IMR-90 (cell line): ENCODE results near the gene TOE1. TPM values are rescaled to one million over a fixed set of nuclear protein-coding genes. Genes with fewer than 3 reads are reported as not detected.

Source experiments
- ATAC-seq: fragments of 200-7000 bp; cut with Tn5 transposase; 2 replicates; pipeline ENCODE4 v1.9.1; 2020; ENCODE audit warnings: low read depth, mild to moderate bottlenecking, moderate library complexity
- BruUV-seq: library from RNA; stranded (reverse); fragments of 400-500 nt; replicated peaks from 2 replicates; lab custom pipeline; 2021; lab: Mats Ljungman, UMichigan
- CTCF ChIA-PET: fragments of 300-600 bp; formaldehyde crosslinking; extraction: SDS; loops from one replicate; lab custom pipeline; 2021; ENCODE audit warnings: antibody characterized with exemption; lab: Yijun Ruan, JAX
- POLR2A ChIA-PET: fragments of 300-600 bp; sonication (Branson Sonifier 250); formaldehyde crosslinking; loops from one replicate; lab custom pipeline; 2022; ENCODE audit warnings: antibody characterized with exemption; ENCODE audit not compliant: unreplicated experiment; lab: Charles Lee
- DNase-seq: peaks from one replicate; pipeline ENCODE4 v3.0.0; 2013
- H2AFZ ChIP-seq: replicated peaks from 2 replicates; pipeline ENCODE3; 2013; ENCODE audit warnings: low read length, mild to moderate bottlenecking; ENCODE audit not compliant: poor library complexity
- H2AK5ac ChIP-seq: 2 replicates; pipeline ENCODE4 v1.6.1; 2013; ENCODE audit warnings: low read depth, low read length, inconsistent platforms
- H2AK9ac ChIP-seq: replicated peaks from 2 replicates; pipeline ENCODE3; 2013; ENCODE audit warnings: mild to moderate bottlenecking, low read depth, low read length, moderate library complexity; ENCODE audit not compliant: poor library complexity
- H2BK120ac ChIP-seq: 2 replicates; pipeline ENCODE4 v1.6.1; 2013; ENCODE audit warnings: low read depth, low read length, inconsistent platforms
- H2BK15ac ChIP-seq: 3 replicates; pipeline ENCODE4 v1.6.1; 2013; ENCODE audit warnings: low read depth, low read length, inconsistent platforms
- H2BK20ac ChIP-seq: 2 replicates; pipeline ENCODE4 v1.6.1; 2013; ENCODE audit warnings: low read depth, mild to moderate bottlenecking, inconsistent platforms, low read length, moderate library complexity
- H2BK5ac ChIP-seq: 2 replicates; pipeline ENCODE4 v1.6.1; 2013; ENCODE audit warnings: mild to moderate bottlenecking, low read depth, low read length, inconsistent platforms; ENCODE audit not compliant: poor library complexity, severe bottlenecking
- H3K14ac ChIP-seq: replicated peaks from 2 replicates; pipeline ENCODE4 v1.6.1; 2013; ENCODE audit warnings: low read depth, low read length, inconsistent platforms
- H3K18ac ChIP-seq: 2 replicates; pipeline ENCODE4 v1.6.1; 2013; ENCODE audit warnings: low read depth, low read length, control low read depth
- H3K23ac ChIP-seq: 2 replicates; pipeline ENCODE4 v1.6.1; 2013; ENCODE audit warnings: low read depth, low read length, inconsistent platforms
- H3K27ac ChIP-seq: 2 replicates; pipeline ENCODE4 v1.5.1; 2013; ENCODE audit warnings: mild to moderate bottlenecking, control low read depth, low read length; ENCODE audit not compliant: insufficient read depth
- H3K27me3 ChIP-seq: 2 replicates; pipeline ENCODE4 v1.6.1; 2013; ENCODE audit warnings: low read length; ENCODE audit not compliant: control insufficient read depth, insufficient read depth
- H3K36me3 ChIP-seq: 2 replicates; pipeline ENCODE4 v1.6.1; 2013; ENCODE audit warnings: low read length, mixed read lengths; ENCODE audit not compliant: control insufficient read depth, insufficient read depth
- H3K4ac ChIP-seq: 2 replicates; pipeline ENCODE4 v1.6.1; 2013; ENCODE audit warnings: low read depth, low read length, inconsistent platforms
- H3K4me1 ChIP-seq: 2 replicates; pipeline ENCODE4 v1.6.1; 2013; ENCODE audit warnings: low read length, mixed read lengths; ENCODE audit not compliant: control insufficient read depth, insufficient read depth
- H3K4me2 ChIP-seq: 2 replicates; pipeline ENCODE4 v1.6.1; 2013; ENCODE audit warnings: low read depth, mild to moderate bottlenecking, control low read depth, low read length, moderate library complexity
- H3K4me3 ChIP-seq: 2 replicates; pipeline ENCODE4 v1.5.1; 2013; ENCODE audit warnings: low read depth, mild to moderate bottlenecking, control low read depth, low read length, moderate library complexity; ENCODE audit not compliant: insufficient read depth
- H3K56ac ChIP-seq: 2 replicates; pipeline ENCODE4 v1.6.1; 2013; ENCODE audit warnings: low read length, inconsistent platforms; ENCODE audit not compliant: insufficient read depth; ENCODE audit errors: extremely low read depth
- H3K79me1 ChIP-seq, 2 experiments: 2 replicates each; pipeline ENCODE4 v1.6.1; 2013; ENCODE audit warnings: low read length in 2 of 2, inconsistent platforms in 1 of 2, low read depth in 1 of 2
- H3K9ac ChIP-seq: 2 replicates; pipeline ENCODE4 v1.6.1; 2013; ENCODE audit warnings: low read depth, low read length, control low read depth
- H3K9me1 ChIP-seq: 2 replicates; pipeline ENCODE4 v1.6.1; 2013; ENCODE audit warnings: low read length, inconsistent platforms; ENCODE audit not compliant: insufficient read depth
- H3K9me3 ChIP-seq: 2 replicates; pipeline ENCODE4 v1.6.1; 2013; ENCODE audit warnings: low read length; ENCODE audit not compliant: control insufficient read depth, insufficient read depth
- H4K20me1 ChIP-seq: 2 replicates; pipeline ENCODE4 v1.6.1; 2013; ENCODE audit warnings: low read length, inconsistent platforms; ENCODE audit not compliant: insufficient read depth
- H4K5ac ChIP-seq: 2 replicates; pipeline ENCODE4 v1.6.1; 2013; ENCODE audit warnings: mild to moderate bottlenecking, low read depth, low read length, control low read depth
- H4K8ac ChIP-seq, 2 experiments: 2 replicates each; pipeline ENCODE4 v1.6.1; 2013; ENCODE audit warnings: low read depth in 2 of 2, low read length in 2 of 2, control low read depth in 1 of 2, inconsistent platforms in 1 of 2
- H4K91ac ChIP-seq: 2 replicates; pipeline ENCODE4 v1.6.1; 2013; ENCODE audit warnings: low read depth, low read length, inconsistent platforms; ENCODE audit not compliant: insufficient read depth
- CEBPB ChIP-seq: IDR thresholded peaks from 2 replicates; pipeline ENCODE4 v1.6.1; 2012; ENCODE audit warnings: low read depth, low read length, improper control_type of control experiment
- CTCF ChIP-seq: conservative IDR thresholded peaks from 2 replicates; pipeline ENCODE4 v1.5.1; 2012; ENCODE audit warnings: mild to moderate bottlenecking, low read depth, low read length, improper control_type of control experiment
- MAFK ChIP-seq: IDR thresholded peaks from 2 replicates; pipeline ENCODE4 v1.6.1; 2012; ENCODE audit warnings: low read depth, low read length, improper control_type of control experiment
- MAZ ChIP-seq: IDR thresholded peaks from 2 replicates; pipeline ENCODE4 v1.6.1; 2012; ENCODE audit warnings: low read depth, mild to moderate bottlenecking, low read length, improper control_type of control experiment, moderate library complexity, borderline replicate concordance
- MXI1 ChIP-seq: IDR thresholded peaks from 2 replicates; pipeline ENCODE4 v1.6.1; 2012; ENCODE audit warnings: low read depth, mild to moderate bottlenecking, low read length, moderate library complexity, borderline replicate concordance
- POLR2A ChIP-seq: IDR thresholded peaks from 2 replicates; pipeline ENCODE4 v1.6.1; 2012; ENCODE audit warnings: mild to moderate bottlenecking, low read depth, low read length
- USF2 ChIP-seq: fragments of 150-350 bp; IDR thresholded peaks from 2 replicates; pipeline ENCODE4 v1.6.1; 2017; ENCODE audit warnings: mild to moderate bottlenecking, antibody characterized with exemption, low read length, low read depth
- WGBS, 2 experiments: methylation state at CpG; one replicate each; pipeline versions ENCODE4 v1.1.5 to v1.1.7; 2013; ENCODE audit warnings: missing lambda C conversion rate in 2 of 2; ENCODE audit not compliant: insufficient read length in 1 of 2; ENCODE audit errors: extremely low coverage in 2 of 2; 5-methylcytosine and 5-hydroxymethylcytosine counted together
- dilution Hi-C: fragments of 300-500 bp; cut with HindIII; formaldehyde crosslinking; loops from one replicate; pipeline ENCODE4 v1.14.3; 2018; ENCODE audit warnings: low sequenced_read_pairs; ENCODE audit not compliant: unreplicated experiment
- in situ Hi-C: fragments of 300-500 bp; cut with MboI; formaldehyde crosslinking; loops from 3 replicates; pipeline ENCODE4 v1.14.3; 2019; ENCODE audit warnings: low sequenced_read_pairs, inconsistent platforms, mixed read lengths
- intact Hi-C: fragments of 100-400 bp; cut with micrococcal nuclease; formaldehyde crosslinking; loops from 2 replicates; pipeline ENCODE4 v1.10.0; 2022
- polyA plus RNA-seq, 3 experiments: library from polyadenylated mRNA; depleted of rRNA; stranded (reverse); fragments of >200 nt; gene quantifications; 2 replicates each; pipeline ENCODE4 v1.2.3, GENCODE V29; 2012; ENCODE audit warnings: low replicate concordance in 1 of 3
- total RNA-seq: library from RNA; depleted of rRNA; stranded (reverse); fragments of >200 nt; gene quantifications from 2 replicates; pipeline ENCODE4 v1.2.3, GENCODE V29; 2012

The TOE1 gene
- total and polyA plus RNA-seq, 2 of the 4 experiments (the other 2 are of a cell fraction): 15.5 to 18.6 TPM

GRCh38 chr1:45326627-45327623, 13.0 kb upstream of the TOE1 start, which contains the start of gene HPDL:
Gene HPDL, plus strand, starts transcription at chr1:45326895. Its CDS starts 254 bp downstream, at chr1:45327149.
- H3K9ac ChIP-seq: peak within 1 kb of the TSS; percentile 65

More at GRCh38 chr1:45326627-45327623, 13.0 kb upstream of the TOE1 start, which contains the start of gene HPDL:
- Histone ChIP-seq H3K18ac (peak within 1 kb of the TSS; percentile 75; the same call in 1 of the 2 replicates), H3K27ac (peak within 1 kb of the TSS; percentile 39), H3K14ac (peak within 1 kb of the TSS; percentile 64; the same call in 1 of the 2 replicates), H4K8ac (peak within 1 kb of the TSS; percentile 65 to 81; a peak in 3 of 4 replicates), H3K4me3 (peak within 1 kb of the TSS; percentile 73), H3K4ac (peak within 1 kb of the TSS; percentile 72), H2AK5ac (no peak within 1 kb of the TSS), H4K91ac (no peak within 1 kb of the TSS), H2AFZ (peak within 1 kb of the TSS; percentile 93), H4K5ac (peak within 1 kb of the TSS; percentile 85), H3K27me3 (no peaks in the 10 kb centered on the region), H3K79me1 (no peaks in the 10 kb centered on the region), H2BK15ac (no peak within 1 kb of the TSS), H2AK9ac (peak within 1 kb of the TSS; percentile 60), H3K4me2 (peak within 1 kb of the TSS; percentile 96), H2BK5ac (no peak within 1 kb of the TSS), H3K9me1 (peaks cover 3% of the 10 kb centered on the region; the same call in 1 of the 2 replicates), H2BK120ac (no peak within 1 kb of the TSS), H3K36me3 (peaks cover 7% of the 10 kb centered on the region; the same call in 1 of the 2 replicates), H3K56ac (no peak within 1 kb of the TSS), H3K9me3 (no peaks in the 10 kb centered on the region), H4K20me1 (no peaks in the 10 kb centered on the region), H3K23ac (peak within 1 kb of the TSS; percentile 52; the same call in 1 of the 2 replicates), H2BK20ac (no peak within 1 kb of the TSS), H3K4me1 (no peaks in the 10 kb centered on the region)
- 15% methylated on average over 49 of the region's 96 CpGs; no CpG with 5 or more reads in 1 of the 2 experiments for WGBS, 2 experiments
- POLR2A ChIA-PET: no interaction called here
- no peak for TF ChIP-seq USF2
- TF ChIP-seq CTCF: no peak
- TF ChIP-seq CEBPB: no peak
- peak; percentile 17; the same call in 1 of the 2 replicates for TF ChIP-seq MXI1
- TF ChIP-seq POLR2A: no peak
- TF ChIP-seq MAFK: no peak
- no peak for TF ChIP-seq MAZ
- dilution Hi-C loops (no loop called here), in situ Hi-C loops (no loop called here), intact Hi-C loops (no loop called here)
- ATAC-seq: peak; percentile 86
- no TSS peak for BruUV-seq
- peak; percentile 27 for DNase-seq
- CTCF ChIA-PET: no interaction called here
